ENCODE data around the gene BANF2. TPM values are rescaled to one million over a fixed set of nuclear protein-coding genes. Genes with fewer than 3 reads are reported as not detected.

Gene BANF2
- polyA plus RNA-seq (2013, experiment 1 of 4), result not detected
- not detected for polyA plus RNA-seq (2013, experiment 2 of 4)
- polyA plus RNA-seq (2013, experiment 3 of 4), result not detected
- not detected for polyA plus RNA-seq (2013, experiment 4 of 4)

- Histone ChIP-seq H3K4me3 (ENCODE audit: insufficient read depth, low read depth, low read length) (no peak within 1 kb of the TSS), H3K27ac (ENCODE audit: insufficient read depth, low read depth, low read length, poor library complexity, severe bottlenecking) (no peak within 1 kb of the TSS), H3K9me3 (ENCODE audit: control insufficient read depth, low read length) (no peaks in the 10 kb centered on the region), H3K4me1 (ENCODE audit: control insufficient read depth, insufficient read depth, low read length) (no peaks in the 10 kb centered on the region), H3K27me3 (ENCODE audit: control insufficient read depth, insufficient read depth, low read length, poor library complexity, severe bottlenecking) (no peaks in the 10 kb centered on the region), H3K36me3 (ENCODE audit: control insufficient read depth, insufficient read depth, low read length) (no peaks in the 10 kb centered on the region)
- WGBS, 2 experiments, result 75 to 76% methylated on average over 3 of the region's 3 CpGs
These were observed at the start of gene BANF2 for GRCh38 chr20:17699931-17700351. TSS of gene BANF2 (plus strand) at chr20:17699966. CDS start at chr20:17725026, 25,060 bp downstream.

- Histone ChIP-seq H3K4me1 (ENCODE audit: control insufficient read depth, insufficient read depth, low read length) (peaks cover 18% of the 10 kb centered on the region), H3K9me3 (ENCODE audit: control insufficient read depth, low read length) (no peaks in the 10 kb centered on the region), H3K27ac (ENCODE audit: insufficient read depth, low read depth, low read length, poor library complexity, severe bottlenecking) (no peak overlapping the region), H3K36me3 (ENCODE audit: control insufficient read depth, insufficient read depth, low read length) (no peaks in the 10 kb centered on the region), H3K4me3 (ENCODE audit: insufficient read depth, low read depth, low read length) (no peak overlapping the region), H3K27me3 (ENCODE audit: control insufficient read depth, insufficient read depth, low read length, poor library complexity, severe bottlenecking) (no peaks in the 10 kb centered on the region)
- 93 to 94% methylated on average over 12 of the region's 12 CpGs for WGBS, 2 experiments
These were observed 49.3 kb upstream of the BANF2 start for GRCh38 chr20:17650301-17651128.

- peaks cover 16% of the 10 kb centered on the region for H3K4me1 ChIP-seq (ENCODE audit: control insufficient read depth, insufficient read depth, low read length)
- H3K27me3 ChIP-seq (ENCODE audit: control insufficient read depth, insufficient read depth, low read length, poor library complexity, severe bottlenecking), result no peaks in the 10 kb centered on the region
- no peaks in the 10 kb centered on the region for H3K9me3 ChIP-seq (ENCODE audit: control insufficient read depth, low read length)
- no peaks in the 10 kb centered on the region for H3K36me3 ChIP-seq (ENCODE audit: control insufficient read depth, insufficient read depth, low read length)
- H3K4me3 ChIP-seq (ENCODE audit: insufficient read depth, low read depth, low read length), result no peak overlapping the region
- H3K27ac ChIP-seq (ENCODE audit: insufficient read depth, low read depth, low read length, poor library complexity, severe bottlenecking), result no peak overlapping the region
- WGBS, 2 experiments, result 88 to 91% methylated on average over 9 to 11 of the region's 11 CpGs
These were observed 48.5 kb upstream of the BANF2 start for GRCh38 chr20:17651129-17651759.

- Histone ChIP-seq H3K4me3 (ENCODE audit: insufficient read depth, low read depth, low read length) (no peak overlapping the region), H3K27me3 (ENCODE audit: control insufficient read depth, insufficient read depth, low read length, poor library complexity, severe bottlenecking) (no peaks in the 10 kb centered on the region), H3K27ac (ENCODE audit: insufficient read depth, low read depth, low read length, poor library complexity, severe bottlenecking) (no peak overlapping the region), H3K36me3 (ENCODE audit: control insufficient read depth, insufficient read depth, low read length) (no peaks in the 10 kb centered on the region), H3K4me1 (ENCODE audit: control insufficient read depth, insufficient read depth, low read length) (peaks cover 15% of the 10 kb centered on the region), H3K9me3 (ENCODE audit: control insufficient read depth, low read length) (no peaks in the 10 kb centered on the region)
- WGBS, 2 experiments, result 93 to 95% methylated on average over 2 of the region's 2 CpGs
These were observed 47.9 kb upstream of the BANF2 start for GRCh38 chr20:17651760-17652388.

DNA sequence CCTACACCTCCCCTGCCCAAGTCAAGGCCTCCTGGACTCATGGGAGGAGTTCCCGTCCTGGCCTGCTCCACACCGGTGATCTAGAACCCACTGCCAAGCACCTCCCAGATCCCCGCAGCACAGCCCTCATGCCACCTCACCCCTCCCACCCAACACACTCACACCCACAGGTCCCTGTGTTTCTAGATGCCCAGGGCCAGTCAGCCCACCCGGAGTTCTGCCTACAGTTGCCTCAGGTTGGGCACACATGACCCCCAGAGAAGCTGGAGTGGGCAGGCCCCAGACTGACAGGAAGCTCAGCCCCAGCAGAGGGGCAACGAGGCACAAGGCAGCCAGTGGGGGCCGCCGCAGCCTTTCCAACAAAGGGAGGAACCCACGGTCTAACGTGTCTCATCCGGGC lies 47.4 kb upstream of the BANF2 start:
- Histone ChIP-seq H3K4me1 (ENCODE audit: control insufficient read depth, insufficient read depth, low read length) (peaks cover 15% of the 10 kb centered on the region), H3K27me3 (ENCODE audit: control insufficient read depth, insufficient read depth, low read length, poor library complexity, severe bottlenecking) (no peaks in the 10 kb centered on the region), H3K4me3 (ENCODE audit: insufficient read depth, low read depth, low read length) (no peak overlapping the region), H3K9me3 (ENCODE audit: control insufficient read depth, low read length) (no peaks in the 10 kb centered on the region), H3K36me3 (ENCODE audit: control insufficient read depth, insufficient read depth, low read length) (no peaks in the 10 kb centered on the region), H3K27ac (ENCODE audit: insufficient read depth, low read depth, low read length, poor library complexity, severe bottlenecking) (no peak overlapping the region)
- 91 to 93% methylated on average over 10 of the region's 10 CpGs for WGBS, 2 experiments

GRCh38 chr20:17653835-17654648 lies 45.7 kb upstream of the BANF2 start:
- WGBS, 2 experiments, result 94 to 96% methylated on average over 11 of the region's 11 CpGs
- Histone ChIP-seq H3K4me3 (ENCODE audit: insufficient read depth, low read depth, low read length) (no peak overlapping the region), H3K27me3 (ENCODE audit: control insufficient read depth, insufficient read depth, low read length, poor library complexity, severe bottlenecking) (no peaks in the 10 kb centered on the region), H3K4me1 (ENCODE audit: control insufficient read depth, insufficient read depth, low read length) (peaks cover 6% of the 10 kb centered on the region), H3K27ac (ENCODE audit: insufficient read depth, low read depth, low read length, poor library complexity, severe bottlenecking) (no peak overlapping the region), H3K36me3 (ENCODE audit: control insufficient read depth, insufficient read depth, low read length) (peaks cover 8% of the 10 kb centered on the region), H3K9me3 (ENCODE audit: control insufficient read depth, low read length) (no peaks in the 10 kb centered on the region)

DNA sequence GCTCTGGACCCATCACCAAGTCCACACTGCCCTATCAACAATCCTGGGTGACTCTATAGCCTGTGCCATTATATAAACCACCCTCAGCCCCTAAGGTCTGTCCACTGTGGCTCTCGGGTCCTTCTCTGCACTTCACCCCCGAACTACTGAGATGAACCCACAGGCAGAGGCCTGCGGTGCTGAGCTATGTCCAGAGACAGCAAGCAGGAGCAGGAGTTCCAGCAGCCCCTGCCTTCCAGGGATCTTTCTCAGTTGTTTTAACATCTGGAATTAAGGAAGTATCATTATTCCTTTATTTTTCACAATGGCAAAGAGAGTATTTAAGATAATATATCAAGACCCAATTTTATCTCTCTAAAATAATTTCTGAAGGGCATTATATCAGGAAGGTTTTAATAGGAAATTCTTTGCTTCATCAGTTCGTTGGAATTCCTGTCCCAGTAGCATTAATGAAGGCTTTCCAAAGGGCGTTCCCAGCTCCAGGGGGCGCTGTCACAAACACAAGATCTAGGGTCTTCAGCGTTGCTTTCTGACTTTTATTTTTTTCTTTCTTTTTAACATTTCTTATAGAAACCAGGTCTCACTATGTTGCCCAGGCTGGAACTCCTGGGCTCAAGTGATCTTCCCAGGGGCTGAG lies 45.0 kb upstream of the BANF2 start:
- WGBS, 2 experiments, result 55 to 60% methylated on average over 7 of the region's 7 CpGs
- no peaks in the 10 kb centered on the region for H3K9me3 ChIP-seq (ENCODE audit: control insufficient read depth, low read length)
- peaks cover 6% of the 10 kb centered on the region for H3K4me1 ChIP-seq (ENCODE audit: control insufficient read depth, insufficient read depth, low read length)
- H3K36me3 ChIP-seq (ENCODE audit: control insufficient read depth, insufficient read depth, low read length), result peaks cover 8% of the 10 kb centered on the region
- no peak overlapping the region for H3K27ac ChIP-seq (ENCODE audit: insufficient read depth, low read depth, low read length, poor library complexity, severe bottlenecking)
- H3K4me3 ChIP-seq (ENCODE audit: insufficient read depth, low read depth, low read length), result no peak overlapping the region
- no peaks in the 10 kb centered on the region for H3K27me3 ChIP-seq (ENCODE audit: control insufficient read depth, insufficient read depth, low read length, poor library complexity, severe bottlenecking)

DNA sequence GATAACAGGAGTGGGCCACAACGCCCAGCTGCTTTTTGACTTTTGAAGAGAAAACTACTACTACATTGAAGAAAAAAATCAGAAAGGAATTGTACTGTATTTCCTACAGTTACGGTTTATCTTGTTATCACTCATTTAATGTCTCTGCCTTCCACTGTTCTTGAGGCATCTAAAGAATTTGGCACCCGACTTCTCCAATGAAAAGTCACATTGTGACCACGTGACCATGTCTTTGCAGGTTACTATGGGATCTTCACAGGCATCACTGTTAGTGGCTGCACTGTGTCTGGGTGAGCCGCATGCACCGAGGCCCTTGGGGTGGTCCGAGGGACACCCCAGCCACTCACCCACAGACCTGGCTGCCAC lies 44.5 kb upstream of the BANF2 start:
- no peak overlapping the region for H3K4me3 ChIP-seq (ENCODE audit: insufficient read depth, low read depth, low read length)
- 75 to 78% methylated on average over 7 of the region's 7 CpGs for WGBS, 2 experiments
- peaks cover 6% of the 10 kb centered on the region for H3K4me1 ChIP-seq (ENCODE audit: control insufficient read depth, insufficient read depth, low read length)
- H3K27ac ChIP-seq (ENCODE audit: insufficient read depth, low read depth, low read length, poor library complexity, severe bottlenecking), result no peak overlapping the region
- peaks cover 8% of the 10 kb centered on the region for H3K36me3 ChIP-seq (ENCODE audit: control insufficient read depth, insufficient read depth, low read length)
- H3K9me3 ChIP-seq (ENCODE audit: control insufficient read depth, low read length), result no peaks in the 10 kb centered on the region
- H3K27me3 ChIP-seq (ENCODE audit: control insufficient read depth, insufficient read depth, low read length, poor library complexity, severe bottlenecking), result no peaks in the 10 kb centered on the region

DNA sequence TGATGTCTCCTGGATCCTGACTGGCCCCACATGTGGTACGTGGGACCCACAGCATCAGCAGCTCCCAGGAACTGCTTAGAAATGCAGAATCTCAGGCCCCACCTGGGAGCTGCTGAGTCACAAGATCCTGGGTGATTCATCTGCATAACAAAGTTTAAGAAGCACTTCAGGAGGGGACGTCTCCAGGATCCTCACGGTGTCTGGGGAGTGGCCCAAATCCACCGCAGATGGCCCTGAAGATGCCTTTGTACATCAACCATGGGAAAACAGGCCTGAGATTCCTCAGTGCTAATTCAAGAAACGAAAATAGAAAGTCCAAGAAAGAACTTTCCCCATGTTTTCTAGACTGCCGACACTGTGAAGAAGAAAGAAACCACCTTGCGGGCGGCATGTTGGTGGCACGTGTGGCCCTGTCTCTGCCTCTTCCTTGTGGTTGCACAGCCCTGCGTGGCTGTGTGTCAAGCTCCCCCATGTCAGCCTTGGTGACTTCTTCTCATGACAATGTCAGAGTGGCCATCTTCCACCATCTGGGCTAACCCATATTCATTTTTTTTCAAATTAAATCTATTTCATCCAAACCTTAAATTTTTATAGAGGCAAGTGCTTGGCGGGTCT lies 43.8 kb upstream of the BANF2 start:
- Histone ChIP-seq H3K4me3 (ENCODE audit: insufficient read depth, low read depth, low read length) (no peak overlapping the region), H3K4me1 (ENCODE audit: control insufficient read depth, insufficient read depth, low read length) (peaks cover 6% of the 10 kb centered on the region), H3K27me3 (ENCODE audit: control insufficient read depth, insufficient read depth, low read length, poor library complexity, severe bottlenecking) (no peaks in the 10 kb centered on the region), H3K9me3 (ENCODE audit: control insufficient read depth, low read length) (no peaks in the 10 kb centered on the region), H3K27ac (ENCODE audit: insufficient read depth, low read depth, low read length, poor library complexity, severe bottlenecking) (no peak overlapping the region), H3K36me3 (ENCODE audit: control insufficient read depth, insufficient read depth, low read length) (peaks cover 8% of the 10 kb centered on the region)
- WGBS, 2 experiments, result 76 to 78% methylated on average over 11 of the region's 11 CpGs
